ENCODE data around the gene TAF3.

- TF ChIP-seq CTCF (IDR thresholded peaks at IDR 0.05) (no peak), POLR2A (IDR thresholded peaks at IDR 0.05) (no peak), EP300 (IDR thresholded peaks at IDR 0.05) (no peak)
These were observed 168.5 kb downstream of the TAF3 start for GRCh38 chr10:7986851-7987250.
